ENCODE data around the gene IKZF2. TPM values are rescaled to one million over a fixed set of nuclear protein-coding genes. Genes with fewer than 3 reads are reported as not detected.

Gene IKZF2
- total and polyA plus RNA-seq, 2 of the 4 experiments (the other 2 are of a cell fraction): 2.1 to 25.5 TPM

DNA sequence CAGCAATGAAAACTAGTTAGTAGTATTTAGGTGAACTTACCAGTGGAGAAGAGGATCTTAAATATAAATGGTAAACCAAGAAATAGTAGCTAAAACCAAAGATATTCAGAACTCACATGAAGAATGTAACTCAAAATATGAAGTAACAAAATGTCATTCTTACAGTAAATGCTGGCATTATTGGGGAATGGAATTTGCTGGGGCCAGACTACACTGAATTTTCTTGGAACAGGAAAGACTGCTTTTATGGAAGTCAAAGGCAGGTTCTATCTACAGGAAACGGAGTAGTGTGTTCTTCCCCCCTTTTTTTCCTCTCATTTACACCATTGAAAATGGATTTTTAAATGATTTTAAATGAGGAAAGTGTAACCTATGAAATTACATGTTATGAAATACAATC, 188.7 kb downstream of the IKZF2 start:
- Histone ChIP-seq H3K4me3 (ENCODE audit: insufficient read depth, low read depth, low read length) (no peak overlapping the region), H3K23ac (ENCODE audit: low read depth, low read length) (no peak overlapping the region), H3K4me2 (ENCODE audit: low read depth, low read length) (no peak overlapping the region), H2BK20ac (ENCODE audit: low read depth, low read length) (no peak overlapping the region), H3K4me1 (ENCODE audit: control insufficient read depth, insufficient read depth, low read length) (peaks cover 1% of the 10 kb centered on the region; the same call in 1 of the 2 replicates), H3K56ac (ENCODE audit: extremely low read depth, insufficient read depth, low read length) (no peak overlapping the region), H2BK15ac (ENCODE audit: low read depth, low read length) (no peak overlapping the region), H2BK120ac (ENCODE audit: low read depth, low read length) (no peak overlapping the region), H3K79me1 (ENCODE audit: low read depth in 1 of 2, low read length in 2 of 2) (no peaks in the 10 kb centered on the region), H3K18ac (ENCODE audit: low read depth, low read length) (no peak overlapping the region), H3K9me1 (ENCODE audit: insufficient read depth, low read length) (no peaks in the 10 kb centered on the region), H3K27ac (ENCODE audit: insufficient read depth, low read length) (no peak overlapping the region), H4K91ac (ENCODE audit: insufficient read depth, low read depth, low read length) (no peak overlapping the region), H2AK9ac (replicated peaks; ENCODE audit: low read depth, low read length, poor library complexity) (no peak overlapping the region), H2AFZ (replicated peaks; ENCODE audit: low read length, poor library complexity) (no peak overlapping the region), H4K5ac (ENCODE audit: low read depth, low read length) (no peak overlapping the region), H3K9ac (ENCODE audit: low read depth, low read length) (no peak overlapping the region), H3K4ac (ENCODE audit: low read depth, low read length) (no peak overlapping the region), H4K20me1 (ENCODE audit: insufficient read depth, low read length) (no peaks in the 10 kb centered on the region), H2BK5ac (ENCODE audit: low read depth, low read length, poor library complexity, severe bottlenecking) (no peak overlapping the region), H3K14ac (replicated peaks; ENCODE audit: low read depth, low read length) (no peak overlapping the region), H4K8ac (ENCODE audit: low read depth in 2 of 2, low read length in 2 of 2) (no peak overlapping the region), H3K36me3 (ENCODE audit: control insufficient read depth, insufficient read depth, low read length) (no peaks in the 10 kb centered on the region), H3K27me3 (ENCODE audit: control insufficient read depth, insufficient read depth, low read length) (no peaks in the 10 kb centered on the region), H3K9me3 (ENCODE audit: control insufficient read depth, insufficient read depth, low read length) (no peaks in the 10 kb centered on the region), H2AK5ac (ENCODE audit: low read depth, low read length) (no peak overlapping the region)
- WGBS, 2 experiments (ENCODE audit: extremely low coverage in 2 of 2, insufficient read length in 1 of 2): no CpG with 5 or more reads among the region's 1 CpG
- in situ Hi-C loops (cut with MboI; ENCODE audit: low sequenced_read_pairs) (no loop called here), dilution Hi-C loops (cut with HindIII; ENCODE audit: low sequenced_read_pairs, unreplicated experiment) (no loop called here), intact Hi-C loops (cut with micrococcal nuclease) (no loop called here)
- no peak for TF ChIP-seq CHD1 (IDR thresholded peaks at IDR 0.05; ENCODE audit: low read depth, low read length)
- TF ChIP-seq MXI1 (IDR thresholded peaks at IDR 0.05; ENCODE audit: borderline replicate concordance, low read depth, low read length): no peak
- TF ChIP-seq MAFK (IDR thresholded peaks at IDR 0.05; ENCODE audit: low read depth, low read length): no peak
- TF ChIP-seq, protein P1, sequence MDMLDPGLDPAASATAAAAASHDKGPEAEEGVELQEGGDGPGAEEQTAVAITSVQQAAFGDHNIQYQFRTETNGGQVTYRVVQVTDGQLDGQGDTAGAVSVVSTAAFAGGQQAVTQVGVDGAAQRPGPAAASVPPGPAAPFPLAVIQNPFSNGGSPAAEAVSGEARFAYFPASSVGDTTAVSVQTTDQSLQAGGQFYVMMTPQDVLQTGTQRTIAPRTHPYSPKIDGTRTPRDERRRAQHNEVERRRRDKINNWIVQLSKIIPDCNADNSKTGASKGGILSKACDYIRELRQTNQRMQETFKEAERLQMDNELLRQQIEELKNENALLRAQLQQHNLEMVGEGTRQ (IDR thresholded peaks at IDR 0.05; ENCODE audit: low read depth, low read length): no peak
- no peak for TF ChIP-seq CEBPB (IDR thresholded peaks at IDR 0.05; ENCODE audit: low read depth, low read length)
- no peak for TF ChIP-seq RAD21 (IDR thresholded peaks at IDR 0.05; ENCODE audit: low read length)
- TF ChIP-seq ELK1 (IDR thresholded peaks at IDR 0.05; ENCODE audit: borderline replicate concordance, low read depth, low read length): no peak
- TF ChIP-seq NFE2L2 (IDR thresholded peaks at IDR 0.05; ENCODE audit: low read depth, low read length): no peak
- no peak for TF ChIP-seq SMC3 (IDR thresholded peaks at IDR 0.05; ENCODE audit: low read depth, low read length)
- no peak for TF ChIP-seq POLR2A (IDR thresholded peaks at IDR 0.05; ENCODE audit: low read depth, low read length)
- ChIA-PET POLR2A (ENCODE audit: unreplicated experiment) (no interaction called here), CTCF (no interaction called here)
- DNase-seq (no peak), ATAC-seq (ENCODE audit: low read depth) (no peak)
- BruUV-seq (replicated peaks): no TSS peak

All from IMR-90 (cell line).